Measurements from ENCODE around the gene RNASEH1. TPM values are rescaled to one million over a fixed set of nuclear protein-coding genes. Genes with fewer than 3 reads are reported as not detected.

RNASEH1 gene
- total and polyA plus RNA-seq, 2 of the 8 experiments (the other 6 are each of a cell fraction or from before 2014, with no cell fraction given) = 11.7 to 42.7 TPM

- Histone ChIP-seq H3K56ac (replicated peaks; ENCODE audit: insufficient read length, low read depth, low read length) (no peak overlapping the region), H3K14ac (ENCODE audit: insufficient read length) (no peak overlapping the region), H2BK12ac (ENCODE audit: low read depth, low read length) (no peak overlapping the region), H4K5ac (ENCODE audit: insufficient read length, low read depth, low read length) (no peak overlapping the region), H3K18ac (ENCODE audit: extremely low read depth, low read length) (no peak overlapping the region), H3K4me2 (ENCODE audit: insufficient read depth in 1 of 2, low read depth in 2 of 2, low read length in 2 of 2) (no peak overlapping the region), H3K23ac (ENCODE audit: insufficient read length) (no peak overlapping the region), H3K23me2 (ENCODE audit: low read depth, low read length) (no peaks in the 10 kb centered on the region), H4K20me1 (replicated peaks in 1 of 2; ENCODE audit: control insufficient read depth in 1 of 2, insufficient read depth in 2 of 2, low read length in 2 of 2) (peaks cover 0 to 7% of the 10 kb centered on the region in 2 experiments), H3K9me3 (ENCODE audit: insufficient read depth in 2 of 2, low read depth in 1 of 2, low read length in 1 of 2) (no peaks in the 10 kb centered on the region), H2AK5ac (ENCODE audit: low read depth, low read length) (no peak overlapping the region), H2BK120ac (replicated peaks; ENCODE audit: low read depth, low read length) (no peak overlapping the region), H3K27ac (ENCODE audit: low read depth, low read length) (no peak overlapping the region), H3K79me2 (ENCODE audit: control insufficient read depth in 1 of 2, insufficient read depth in 2 of 2, low read length in 2 of 2) (no peaks in the 10 kb centered on the region), H2BK5ac (ENCODE audit: low read depth, low read length) (no peak overlapping the region), H3K36me3 (ENCODE audit: control insufficient read depth in 2 of 4, insufficient read depth in 4 of 4, low read length in 3 of 4) (peaks cover 2 to 27% (median 12%) of the 10 kb centered on the region in 4 experiments; a peak in 6 of 8 replicates), H3K27me3 (replicated peaks in 1 of 4; ENCODE audit: control insufficient read depth in 3 of 4, extremely low read depth in 1 of 4, insufficient read depth in 3 of 4, low read length in 3 of 4) (no peaks in the 10 kb centered on the region), H4K8ac (ENCODE audit: extremely low read depth, insufficient read depth, low read length) (no peak overlapping the region), H2BK15ac (ENCODE audit: low read length) (no peak overlapping the region), H3K79me1 (ENCODE audit: low read depth, low read length) (no peaks in the 10 kb centered on the region), H3K9ac (replicated peaks in 1 of 4; ENCODE audit: extremely low read depth in 1 of 4, low read depth in 3 of 4, low read length in 3 of 4) (no peak overlapping the region), H2BK20ac (ENCODE audit: low read length) (no peak overlapping the region), H3K4me1 (replicated peaks in 1 of 4; ENCODE audit: control insufficient read depth in 3 of 4, insufficient read depth in 4 of 4, low read length in 3 of 4) (no peaks in the 10 kb centered on the region), H4K91ac (replicated peaks; ENCODE audit: insufficient read length, low read length) (no peak overlapping the region), H2AFZ (ENCODE audit: low read length) (no peak overlapping the region), H3K4me3 (ENCODE audit: extremely low read depth in 1 of 4, insufficient read depth in 2 of 4, low read depth in 3 of 4, low read length in 4 of 4) (no peak overlapping the region), H3K4ac (replicated peaks; ENCODE audit: insufficient read length, low read depth, low read length) (no peak overlapping the region)
- POLR2A ChIA-PET (ENCODE audit: partially characterized antibody) = interaction anchor here (1.2 to 17.0 kb wide), 7 partner anchors 9 to 91 kb away, joined by 3 to 373 read pairs (median 5); partner anchors contain the start of genes RNASEH1 and RPS7
- no peak for FAIRE-seq
- 92% methylated on average over 5 of the region's 5 CpGs; no CpG with 5 or more reads in 1 of the 2 experiments for WGBS, 2 experiments (ENCODE audit: extremely low coverage in 1 of 2, insufficient coverage in 1 of 2, insufficient read length in 1 of 2, insufficient replicate concordance in 2 of 2, low coverage in 1 of 2, low lambda C conversion rate in 2 of 2, missing lambda C conversion rate in 1 of 2)
- TF ChIP-seq POLR2A (IDR thresholded peaks at IDR 0.05; ENCODE audit: control extremely low read depth in 1 of 2, low read depth in 2 of 2, low read length in 2 of 2) (no peak), BCL11A (IDR thresholded peaks at IDR 0.05; ENCODE audit: low read depth in 2 of 2, low read length in 2 of 2) (no peak), POLR2AphosphoS5 (IDR thresholded peaks at IDR 0.05; ENCODE audit: low read depth, low read length) (no peak), SP4 (IDR thresholded peaks at IDR 0.05; ENCODE audit: low read length) (no peak), SIRT6 (IDR thresholded peaks at IDR 0.05; ENCODE audit: low read length) (no peak), KDM5A (IDR thresholded peaks at IDR 0.05; ENCODE audit: low read length) (no peak)
- CTCF ChIA-PET (ENCODE audit: partially characterized antibody) = interaction anchor here (1.4 kb wide), 1 partner anchor 124 kb away, joined by 3 read pairs; no protein-coding TSS in a partner anchor
- DNase-seq (ENCODE audit: low read depth in 1 of 2, low spot score in 2 of 2) = no peak
These were observed 28.9 kb upstream of the RNASEH1 start for GRCh38 chr2:3587021-3587420.

All from H1 (cell line).